Vagina (tissue), 2 donors: ENCODE results near the gene SOS2.
"Not testable (repeated sequence)": the region's sequence is repeated elsewhere in the genome, so short reads cannot be mapped to it uniquely, and the experiment has no call there.

Experiments used
- CTCF ChIP-seq, 3 experiments: fragments of 450-650 bp in 2 of 3; fragments of 200-600 bp in 1 of 3; sonication (generic) in 1 of 3; IDR thresholded peaks; one replicate each; pipeline ENCODE4 v1.5.1; 2017 to 2019; ENCODE audit warnings: antibody characterized with exemption in 3 of 3, mild to moderate bottlenecking in 2 of 3, moderate library complexity in 2 of 3
- POLR2A ChIP-seq, 2 donors: fragments of 450-650 bp; IDR thresholded peaks; one replicate each; pipeline ENCODE4 v1.6.1; 2017; ENCODE audit warnings: antibody characterized with exemption in 2 of 2, mild to moderate bottlenecking in 2 of 2, moderate library complexity in 2 of 2

- not testable (repeated sequence) for TF ChIP-seq CTCF, POLR2A (IDR thresholded peaks at IDR 0.05)
Measured at GRCh38 chr14:50079103-50079502, 152.3 kb downstream of the SOS2 start.
